ENCODE measurements around the gene CBLL2.

The CBLL2 gene

GRCh38 chrX:22249371-22249770, 23.3 kb upstream of the CBLL2 start:
- H3K27ac ChIP-seq (ENCODE audit: low read depth, low read length), result no peak overlapping the region
- H2AFZ ChIP-seq (ENCODE audit: low read depth, low read length, severe bottlenecking), result no peak overlapping the region

GRCh38 chrX:22268706-22269105, 4.0 kb upstream of the CBLL2 start:
- Histone ChIP-seq H3K9me2 (replicated peaks; ENCODE audit: insufficient read depth, low read length) (no peaks in the 10 kb centered on the region), H3K4me2 (ENCODE audit: low read depth, low read length, poor library complexity, severe bottlenecking) (no peak overlapping the region), H3K36me3 (ENCODE audit: low read length) (no peaks in the 10 kb centered on the region), H3K27me3 (ENCODE audit: low read length) (no peaks in the 10 kb centered on the region), H3K4me3 (ENCODE audit: insufficient read depth, low read length, poor library complexity, severe bottlenecking) (no peak overlapping the region), H3F3A (ENCODE audit: insufficient read depth) (no peaks in the 10 kb centered on the region), H3K9ac (ENCODE audit: low read length) (no peak overlapping the region), H3K79me2 (ENCODE audit: insufficient read depth, low read length) (no peaks in the 10 kb centered on the region), H2AFZ (ENCODE audit: low read depth, low read length, severe bottlenecking) (no peak overlapping the region), H3K9me3 (ENCODE audit: insufficient read depth, low read length) (no peaks in the 10 kb centered on the region), H3K27ac (ENCODE audit: low read depth, low read length) (no peak overlapping the region), H4K20me1 (ENCODE audit: low read depth, low read length) (no peaks in the 10 kb centered on the region)
- TF ChIP-seq EZH2phosphoT487 (conservative IDR thresholded peaks at IDR 0.05; ENCODE audit: low read length), result no peak

More at GRCh38 chrX:22249371-22249770, 23.3 kb upstream of the CBLL2 start:
- no peak overlapping the region for H3K9ac ChIP-seq (ENCODE audit: low read length)
- no peaks in the 10 kb centered on the region for H4K20me1 ChIP-seq (ENCODE audit: low read depth, low read length)
- no peaks in the 10 kb centered on the region for H3K36me3 ChIP-seq (ENCODE audit: low read length)
- no peak overlapping the region for H3K4me2 ChIP-seq (ENCODE audit: low read depth, low read length, poor library complexity, severe bottlenecking)
- no peaks in the 10 kb centered on the region for H3K9me2 ChIP-seq (replicated peaks; ENCODE audit: insufficient read depth, low read length)
- no peak overlapping the region for H3K4me3 ChIP-seq (ENCODE audit: insufficient read depth, low read length, poor library complexity, severe bottlenecking)
- TF ChIP-seq CTCF (IDR thresholded peaks at IDR 0.05; ENCODE audit: insufficient read depth, low read length, poor library complexity, severe bottlenecking), result no peak
- no peak for TF ChIP-seq EZH2phosphoT487 (conservative IDR thresholded peaks at IDR 0.05; ENCODE audit: low read length)
- no peaks in the 10 kb centered on the region for H3K79me2 ChIP-seq (ENCODE audit: insufficient read depth, low read length)
- no peaks in the 10 kb centered on the region for H3K9me3 ChIP-seq (ENCODE audit: insufficient read depth, low read length)
- H3K27me3 ChIP-seq (ENCODE audit: low read length), result no peaks in the 10 kb centered on the region
- no peaks in the 10 kb centered on the region for H3F3A ChIP-seq (ENCODE audit: insufficient read depth)

GRCh38 chrX:22273714-22274317, 1.1 kb downstream of the CBLL2 start:
- H3K79me2 ChIP-seq (ENCODE audit: insufficient read depth, low read length), result no peaks in the 10 kb centered on the region
- no peak overlapping the region for H2AFZ ChIP-seq (ENCODE audit: low read depth, low read length, severe bottlenecking)
- no peaks in the 10 kb centered on the region for H3K36me3 ChIP-seq (ENCODE audit: low read length)
- H3K9ac ChIP-seq (ENCODE audit: low read length), result no peak overlapping the region
- H3K27ac ChIP-seq (ENCODE audit: low read depth, low read length), result no peak overlapping the region
- H3K4me2 ChIP-seq (ENCODE audit: low read depth, low read length, poor library complexity, severe bottlenecking), result no peak overlapping the region
- H3K4me3 ChIP-seq (ENCODE audit: insufficient read depth, low read length, poor library complexity, severe bottlenecking), result no peak overlapping the region
- no peaks in the 10 kb centered on the region for H3K27me3 ChIP-seq (ENCODE audit: low read length)
- no peaks in the 10 kb centered on the region for H3K9me3 ChIP-seq (ENCODE audit: insufficient read depth, low read length)
- no peaks in the 10 kb centered on the region for H4K20me1 ChIP-seq (ENCODE audit: low read depth, low read length)
- H3F3A ChIP-seq (ENCODE audit: insufficient read depth), result no peaks in the 10 kb centered on the region
- H3K9me2 ChIP-seq (replicated peaks; ENCODE audit: insufficient read depth, low read length), result no peaks in the 10 kb centered on the region
- TF ChIP-seq EZH2phosphoT487 (conservative IDR thresholded peaks at IDR 0.05; ENCODE audit: low read length) (no peak), CTCF (IDR thresholded peaks at IDR 0.05; ENCODE audit: insufficient read depth, low read length, poor library complexity, severe bottlenecking) (no peak)

GRCh38 chrX:22276781-22277180, 4.1 kb downstream of the CBLL2 start:
- Histone ChIP-seq H3K9me3 (ENCODE audit: insufficient read depth, low read length) (no peaks in the 10 kb centered on the region), H3K9ac (ENCODE audit: low read length) (no peak overlapping the region), H3F3A (ENCODE audit: insufficient read depth) (no peaks in the 10 kb centered on the region), H3K9me2 (replicated peaks; ENCODE audit: insufficient read depth, low read length) (no peaks in the 10 kb centered on the region), H3K36me3 (ENCODE audit: low read length) (no peaks in the 10 kb centered on the region), H3K79me2 (ENCODE audit: insufficient read depth, low read length) (no peaks in the 10 kb centered on the region), H2AFZ (ENCODE audit: low read depth, low read length, severe bottlenecking) (no peak overlapping the region), H3K27ac (ENCODE audit: low read depth, low read length) (no peak overlapping the region), H4K20me1 (ENCODE audit: low read depth, low read length) (no peaks in the 10 kb centered on the region), H3K27me3 (ENCODE audit: low read length) (no peaks in the 10 kb centered on the region), H3K4me3 (ENCODE audit: insufficient read depth, low read length, poor library complexity, severe bottlenecking) (no peak overlapping the region), H3K4me2 (ENCODE audit: low read depth, low read length, poor library complexity, severe bottlenecking) (no peak overlapping the region)
- TF ChIP-seq CTCF (IDR thresholded peaks at IDR 0.05; ENCODE audit: insufficient read depth, low read length, poor library complexity, severe bottlenecking), result no peak
- no peak for TF ChIP-seq EZH2phosphoT487 (conservative IDR thresholded peaks at IDR 0.05; ENCODE audit: low read length)

Data from SU-DHL-6 (cell line).